Activated CD4-positive, alpha-beta T cell treated with anti-CD3 and anti-CD28 coated beads for 4 hours (primary cell): ENCODE measurements around the gene PER2.

Source experiments
- DNase-seq, 2 donors: peaks; one replicate each; pipeline ENCODE4 v3.0.0-alpha.2; 2020

Gene PER2

GRCh38 chr2:238306672-238306998 is 18.2 kb upstream of the PER2 start:
- no peak for DNase-seq

- no peak for DNase-seq
Measured at GRCh38 chr2:238305965-238306671, 17.7 kb upstream of the PER2 start.

GRCh38 chr2:238305092-238305862 is 16.9 kb upstream of the PER2 start:
- DNase-seq, result no peak

GRCh38 chr2:238304116-238304515 is 15.7 kb upstream of the PER2 start:
- no peak for DNase-seq

- DNase-seq, result no peak
Measured at GRCh38 chr2:238302751-238303150, 14.3 kb upstream of the PER2 start.

GRCh38 chr2:238302087-238302486 is 13.7 kb upstream of the PER2 start:
- no peak for DNase-seq

GRCh38 chr2:238299803-238300202 is 11.4 kb upstream of the PER2 start:
- DNase-seq, result no peak

- no peak for DNase-seq
Measured at GRCh38 chr2:238296638-238297457, 8.4 kb upstream of the PER2 start.

- no peak for DNase-seq
Measured at GRCh38 chr2:238295144-238296112, 7.0 kb upstream of the PER2 start.

- DNase-seq, result no peak
Measured at GRCh38 chr2:238294393-238295143, 6.2 kb upstream of the PER2 start.

- DNase-seq, result no peak
Measured at GRCh38 chr2:238294046-238294392, 5.6 kb upstream of the PER2 start.

GRCh38 chr2:238291550-238292281 is 3.3 kb upstream of the PER2 start:
- no peak for DNase-seq

GRCh38 chr2:238290715-238291549 is 2.5 kb upstream of the PER2 start:
- no peak for DNase-seq

GRCh38 chr2:238290091-238290509 is 1.7 kb upstream of the PER2 start:
- peak; percentile 22 to 26 for DNase-seq

- DNase-seq, result no peak
Measured at GRCh38 chr2:238289574-238289973, 1.2 kb upstream of the PER2 start.

GRCh38 chr2:238288650-238289573 is 502 bp upstream of the PER2 start:
- DNase-seq, result peak; percentile 96 to 97

- DNase-seq, result peak; percentile 44 to 49
Measured at GRCh38 chr2:238286987-238287736, 1.2 kb downstream of the PER2 start.

GRCh38 chr2:238286551-238286950 is 1.9 kb downstream of the PER2 start:
- no peak for DNase-seq
